Stomach (tissue), 4 donors: ENCODE measurements around the gene KCNG2.

ENCODE experiments used
- CTCF ChIP-seq, 7 experiments: fragments of 450-650 bp in 4 of 7; fragments of 200-600 bp in 3 of 7; sonication (generic) in 3 of 7; IDR thresholded peaks; one replicate each; pipeline ENCODE4 v1.5.1; 2016 to 2019; ENCODE audit warnings: antibody characterized with exemption in 7 of 7, control low read depth in 2 of 7, mild to moderate bottlenecking in 1 of 7
- EP300 ChIP-seq: sonication (generic); formaldehyde crosslinking; IDR thresholded peaks from one replicate; pipeline ENCODE4 v1.6.1; 2017; ENCODE audit warnings: antibody characterized with exemption
- POLR2A ChIP-seq, 4 donors: fragments of 450-650 bp; IDR thresholded peaks; one replicate each; pipeline ENCODE4 v1.6.1; 2016; ENCODE audit warnings: antibody characterized with exemption in 4 of 4, control low read depth in 2 of 4, mild to moderate bottlenecking in 1 of 4, moderate library complexity in 1 of 4
- POLR2AphosphoS5 ChIP-seq, 3 donors: sonication (generic); formaldehyde crosslinking; IDR thresholded peaks; one replicate each; pipeline ENCODE4 v1.6.1; 2016; ENCODE audit warnings: antibody characterized with exemption in 3 of 3

DNA sequence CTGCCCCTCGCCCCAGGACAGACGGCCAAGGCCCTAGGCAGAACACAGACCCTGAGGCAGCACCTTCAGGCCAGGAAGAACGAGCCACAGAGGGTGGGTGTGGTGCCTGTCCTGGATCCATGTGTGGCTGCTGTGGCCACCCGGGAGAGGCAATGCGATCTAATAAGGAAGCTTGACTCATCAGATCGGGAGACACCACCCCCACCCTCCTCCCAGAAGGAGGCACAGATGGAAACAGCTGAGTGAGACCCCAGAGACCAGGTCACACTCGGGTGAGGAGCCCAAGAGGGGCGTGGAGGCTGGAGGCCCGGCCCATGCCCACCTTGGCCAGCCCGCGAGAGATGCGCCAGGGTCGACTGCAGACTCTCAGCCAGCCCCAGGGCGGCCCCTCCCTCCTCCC is 20.3 kb downstream of the KCNG2 start:
- no peak for TF ChIP-seq EP300
- no peak for TF ChIP-seq POLR2A (IDR thresholded peaks at IDR 0.05)
- TF ChIP-seq CTCF (IDR thresholded peaks at IDR 0.05), result no peak
- no peak for TF ChIP-seq POLR2AphosphoS5 (IDR thresholded peaks at IDR 0.05)
